ENCODE data around the gene PREB.

Gene PREB

GRCh38 chr2:27094353-27094984 is 40.0 kb downstream of the PREB start:
- DNase-seq = no peak

- no peak for DNase-seq
Observed at GRCh38 chr2:27093430-27094352, 40.7 kb downstream of the PREB start.

GRCh38 chr2:27092696-27093429 is 41.6 kb downstream of the PREB start:
- DNase-seq = no peak

GRCh38 chr2:27091746-27092695 is 42.4 kb downstream of the PREB start:
- DNase-seq = no peak

- no peak for DNase-seq
Observed at GRCh38 chr2:27089111-27089954, 45.1 kb downstream of the PREB start.

- no peak for DNase-seq
Observed at GRCh38 chr2:27088634-27089033, 45.8 kb downstream of the PREB start.

GRCh38 chr2:27087823-27088410 is 46.5 kb downstream of the PREB start:
- DNase-seq = no peak

- no peak for DNase-seq
Observed at GRCh38 chr2:27086724-27087593, 47.5 kb downstream of the PREB start, which contains the start of gene KHK. Gene KHK (plus strand): TSS chr2:27086772. CDS start chr2:27087260, 488 bp downstream.

- DNase-seq = peak; percentile 92 to 94
Observed at GRCh38 chr2:27086090-27086723, 48.2 kb downstream of the PREB start.

- DNase-seq = peak; percentile 49 to 62
Observed at GRCh38 chr2:27085673-27086089, 48.8 kb downstream of the PREB start.

GRCh38 chr2:27085062-27085672 is 49.3 kb downstream of the PREB start:
- no peak for DNase-seq

- no peak for DNase-seq
Observed at GRCh38 chr2:27084297-27085061, 50.0 kb downstream of the PREB start.

- DNase-seq = no peak
Observed at GRCh38 chr2:27083410-27084296, 50.8 kb downstream of the PREB start.

- no peak for DNase-seq
Observed at GRCh38 chr2:27082773-27083409, 51.5 kb downstream of the PREB start.

- DNase-seq = no peak
Observed at GRCh38 chr2:27081984-27082772, 52.3 kb downstream of the PREB start.

Measured in hippocampal formation (tissue), 2 donors.